Activated naive CD4-positive, alpha-beta T cell treated with anti-CD3 and anti-CD28 coated beads for 36 hours (primary cell): ENCODE data around the gene RABGAP1L. TPM values are rescaled to one million over a fixed set of nuclear protein-coding genes. Genes with fewer than 3 reads are reported as not detected.
"Not testable (repeated sequence)": the region's sequence is repeated elsewhere in the genome, so short reads cannot be mapped to it uniquely, and the experiment has no call there.

Experiments
- CTCF ChIA-PET: fragments of 350-600 bp; sonication (Branson Sonifier 250); formaldehyde crosslinking; loops from one replicate; lab custom pipeline; 2021; ENCODE audit warnings: antibody characterized with exemption; lab: Charles Lee
- DNase-seq: peaks from one replicate; pipeline ENCODE4 v3.0.0-alpha.2; 2020
- H3K27ac Mint-ChIP-seq: one replicate; pipeline ENCODE4 v1.8.0; 2021; ENCODE audit warnings: mild to moderate bottlenecking, mixed read lengths
- H3K27me3 Mint-ChIP-seq: one replicate; pipeline ENCODE4 v1.8.0; 2021; ENCODE audit warnings: low read depth, mixed read lengths
- H3K36me3 Mint-ChIP-seq: one replicate; pipeline ENCODE4 v1.8.0; 2021; ENCODE audit warnings: low read depth, mixed read lengths
- H3K4me1 Mint-ChIP-seq: one replicate; pipeline ENCODE4 v1.8.0; 2021; ENCODE audit warnings: low read depth, mixed read lengths
- H3K4me3 Mint-ChIP-seq: one replicate; pipeline ENCODE4 v1.8.0; 2021; ENCODE audit warnings: mild to moderate bottlenecking, moderate library complexity, mixed read lengths
- H3K9me3 Mint-ChIP-seq: one replicate; pipeline ENCODE4 v1.8.0; 2021; ENCODE audit warnings: mixed read lengths
- intact Hi-C: fragments of 100-400 bp; cut with micrococcal nuclease; formaldehyde crosslinking; loops from one replicate; pipeline ENCODE4 v1.15.1; 2023
- total RNA-seq, 2 experiments: library from RNA; stranded (reverse); gene quantifications; one replicate each; pipeline ENCODE4 v1.2.3, GENCODE V29; 2021

The RABGAP1L gene
- 10 to 100 TPM; 16.6 TPM for total RNA-seq

DNA sequence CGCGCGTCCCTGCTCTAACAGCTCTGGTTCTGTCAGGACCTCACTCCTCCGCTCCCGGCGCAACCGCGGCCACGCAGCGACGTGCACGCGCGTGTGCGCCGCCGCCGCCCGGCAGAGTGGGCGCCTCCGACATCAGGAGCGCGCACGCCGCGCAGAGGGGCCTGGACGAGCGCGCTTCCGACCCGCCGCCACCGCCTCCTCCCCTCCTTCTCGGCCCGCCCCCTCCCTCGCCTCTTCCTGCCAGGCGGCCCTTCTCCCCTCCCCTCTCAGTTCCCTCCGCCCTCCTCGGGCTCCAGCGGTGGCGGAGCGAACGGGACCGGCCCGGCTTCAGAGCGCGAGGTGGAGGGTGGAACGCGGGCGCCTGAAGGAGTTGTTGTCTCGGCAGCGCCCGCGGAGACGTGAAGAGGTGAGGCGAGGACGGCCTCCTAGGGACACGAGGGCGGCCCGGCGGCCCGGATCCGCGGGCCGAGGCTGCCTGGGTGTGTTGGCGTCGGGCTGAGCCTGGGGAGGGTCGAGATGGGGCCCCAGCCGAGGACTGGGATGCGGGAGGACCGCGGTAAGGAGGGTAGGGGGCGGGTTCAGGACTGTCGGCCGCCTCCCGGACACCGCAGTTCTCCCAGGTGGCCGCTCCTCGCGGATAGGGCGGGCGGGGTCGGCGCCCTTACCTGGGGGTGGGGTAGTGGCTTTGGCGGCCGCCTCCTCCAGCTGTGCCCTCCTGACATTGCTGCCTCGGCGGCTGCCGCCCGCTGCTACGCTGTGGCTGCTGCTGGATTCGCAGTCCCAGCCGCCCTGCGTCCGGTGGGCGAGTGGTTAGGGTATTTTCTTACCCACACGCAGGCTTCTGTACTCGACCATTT, at the start of gene RABGAP1L:
TSS of gene RABGAP1L (plus strand) at position 269 of the 857 bp plus-strand sequence.
- peak; percentile 94 for DNase-seq
- no peaks in the 10 kb centered on the region for H3K36me3 Mint-ChIP-seq
- H3K27me3 Mint-ChIP-seq = no peaks in the 10 kb centered on the region
- H3K9me3 Mint-ChIP-seq = no peaks in the 10 kb centered on the region
- H3K4me1 Mint-ChIP-seq = peaks cover 56% of the 10 kb centered on the region
- intact Hi-C loops = loop anchor here (1.0 to 10.0 kb wide), 18 partner anchors 15 to 1627 kb away; partner anchors contain the start of genes CACYBP, CENPL, DARS2 and KIAA0040
- H3K4me3 Mint-ChIP-seq = peak within 1 kb of the TSS; percentile 83
- peak within 1 kb of the TSS; percentile 93 for H3K27ac Mint-ChIP-seq
- CTCF ChIA-PET = no interaction called here

DNA sequence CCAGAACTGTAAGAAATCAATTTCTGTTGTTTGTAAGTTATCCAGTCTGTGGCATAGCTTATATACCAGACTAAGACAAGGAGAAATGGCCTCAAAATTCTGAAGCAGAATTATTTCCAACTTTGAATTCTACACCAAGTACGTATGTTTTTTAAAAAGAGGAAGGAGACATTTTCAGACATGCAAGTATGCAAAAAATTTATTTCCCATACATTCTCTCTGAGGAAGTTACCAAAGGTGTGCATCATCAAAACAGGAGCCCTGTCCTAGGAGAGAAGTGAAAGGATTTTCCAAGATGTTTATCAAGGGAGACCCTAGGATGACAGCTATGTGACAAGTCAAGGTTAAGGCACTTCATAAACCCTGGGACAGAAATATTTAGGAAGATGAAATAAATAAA, 49.3 kb upstream of the RABGAP1L start:
- intact Hi-C loops = no loop called here
- no peak for DNase-seq
- no peak overlapping the region for H3K4me3 Mint-ChIP-seq
- peaks cover 2% of the 10 kb centered on the region for H3K4me1 Mint-ChIP-seq
- H3K36me3 Mint-ChIP-seq = no peaks in the 10 kb centered on the region
- H3K9me3 Mint-ChIP-seq = no peaks in the 10 kb centered on the region
- no peak overlapping the region for H3K27ac Mint-ChIP-seq
- CTCF ChIA-PET = no interaction called here
- H3K27me3 Mint-ChIP-seq = peaks cover 4% of the 10 kb centered on the region

DNA sequence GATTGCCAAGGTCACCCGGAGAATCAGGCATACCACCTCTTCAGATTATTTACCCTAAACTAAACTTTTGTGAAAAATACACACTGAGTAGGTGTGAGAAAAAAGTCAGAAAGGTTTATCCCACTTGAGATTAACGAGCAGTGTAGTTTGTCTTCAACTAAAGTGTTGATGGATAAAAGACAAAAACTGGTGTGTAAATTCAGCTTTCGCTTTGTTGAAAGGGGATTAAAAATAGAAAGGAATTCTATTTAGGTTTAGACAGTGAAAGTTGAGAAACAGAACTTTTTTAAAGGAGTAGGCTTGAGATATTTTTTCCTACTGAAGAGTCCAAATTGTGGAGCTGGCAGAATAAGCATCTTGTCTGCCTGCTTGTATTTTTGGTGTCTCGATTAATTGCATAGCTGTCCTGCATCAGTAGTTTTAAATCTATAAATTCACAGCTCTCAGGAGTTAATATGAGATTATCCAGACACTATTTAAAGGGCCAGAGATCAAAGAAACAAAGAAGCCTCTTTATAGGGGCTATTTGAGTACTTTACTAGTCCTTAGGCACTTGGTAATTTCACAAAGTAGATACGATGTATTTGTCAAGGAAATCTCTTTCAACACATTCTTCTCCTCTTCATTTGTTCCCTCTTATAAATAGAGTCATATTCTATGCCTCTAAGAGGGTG, 46.7 kb upstream of the RABGAP1L start:
- intact Hi-C loops = no loop called here
- no peak for DNase-seq
- peaks cover 2% of the 10 kb centered on the region for H3K4me1 Mint-ChIP-seq
- peaks cover 4% of the 10 kb centered on the region for H3K27me3 Mint-ChIP-seq
- H3K27ac Mint-ChIP-seq = no peak overlapping the region
- H3K9me3 Mint-ChIP-seq = no peaks in the 10 kb centered on the region
- CTCF ChIA-PET = interaction anchor here (1.6 kb wide), 2 partner anchors 8 to 9 kb away, joined by 3 to 5 read pairs; no protein-coding TSS in a partner anchor
- no peaks in the 10 kb centered on the region for H3K36me3 Mint-ChIP-seq
- no peak overlapping the region for H3K4me3 Mint-ChIP-seq

DNA sequence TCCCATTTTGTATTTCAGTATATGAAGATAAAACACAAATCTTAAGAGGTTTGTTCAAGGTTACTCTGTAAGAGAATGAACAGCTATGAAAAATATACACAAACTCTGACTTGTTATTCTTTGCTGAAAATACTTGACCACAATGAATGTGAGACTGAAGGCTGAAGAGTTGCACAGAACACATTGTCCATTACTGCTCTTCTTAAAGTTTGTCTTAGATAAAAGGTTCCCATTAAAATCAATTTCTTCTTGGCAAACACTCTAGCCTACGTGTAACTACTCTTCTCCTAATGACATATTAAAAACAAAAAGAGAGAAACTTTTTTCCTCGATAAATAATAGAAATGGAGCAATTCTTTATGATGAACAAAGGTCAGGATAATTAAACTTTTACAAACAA, 45.2 kb upstream of the RABGAP1L start:
- Mint-ChIP-seq H3K27me3 (no peaks in the 10 kb centered on the region), H3K27ac (no peak overlapping the region), H3K4me1 (peaks cover 2% of the 10 kb centered on the region), H3K4me3 (no peak overlapping the region), H3K36me3 (no peaks in the 10 kb centered on the region), H3K9me3 (no peaks in the 10 kb centered on the region)
- DNase-seq = no peak
- CTCF ChIA-PET = interaction anchor here (0.7 to 1.6 kb wide), 5 partner anchors 7 to 153 kb away, joined by 3 to 5 read pairs (median 3); no protein-coding TSS in a partner anchor
- intact Hi-C loops = no loop called here

DNA sequence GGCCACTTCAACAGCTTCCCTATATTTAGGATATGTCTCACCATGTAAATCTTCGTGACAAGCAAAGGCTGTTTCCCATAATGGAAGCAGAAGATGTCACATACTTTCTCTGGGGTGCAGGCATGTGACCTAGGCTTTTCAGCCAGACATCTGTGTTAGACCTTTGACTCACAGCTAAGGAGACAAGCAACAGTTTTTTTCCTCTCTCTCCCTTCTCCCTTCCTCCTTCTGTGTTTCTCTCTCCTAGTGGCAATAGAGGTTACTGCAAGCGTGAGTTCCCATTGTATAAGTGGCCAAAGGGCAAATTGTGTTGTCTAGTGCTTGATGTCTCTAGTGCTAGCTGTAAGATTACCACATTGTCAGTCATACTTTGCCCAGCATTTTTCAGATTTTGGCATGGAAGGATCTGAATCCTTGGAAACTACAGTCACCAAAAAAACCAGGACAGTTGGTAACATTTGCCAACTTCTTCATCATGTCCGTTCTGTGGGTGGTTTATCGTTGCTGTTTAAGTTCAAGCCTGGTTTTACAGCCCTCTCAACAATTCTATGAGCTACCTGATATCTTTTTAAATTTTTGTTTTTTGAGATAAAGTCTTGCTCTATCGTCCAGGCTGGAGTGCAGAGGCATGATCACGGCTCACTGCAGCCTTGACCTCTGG, 44.4 kb upstream of the RABGAP1L start:
- DNase-seq = peak; percentile 26
- Mint-ChIP-seq H3K9me3 (no peaks in the 10 kb centered on the region), H3K36me3 (no peaks in the 10 kb centered on the region), H3K4me1 (peaks cover 2% of the 10 kb centered on the region), H3K27me3 (no peaks in the 10 kb centered on the region), H3K4me3 (no peak overlapping the region), H3K27ac (no peak overlapping the region)
- intact Hi-C loops = no loop called here
- CTCF ChIA-PET = interaction anchor here (0.7 to 1.4 kb wide), 4 partner anchors 8 to 921 kb away, joined by 3 to 4 read pairs (median 3); no protein-coding TSS in a partner anchor

DNA sequence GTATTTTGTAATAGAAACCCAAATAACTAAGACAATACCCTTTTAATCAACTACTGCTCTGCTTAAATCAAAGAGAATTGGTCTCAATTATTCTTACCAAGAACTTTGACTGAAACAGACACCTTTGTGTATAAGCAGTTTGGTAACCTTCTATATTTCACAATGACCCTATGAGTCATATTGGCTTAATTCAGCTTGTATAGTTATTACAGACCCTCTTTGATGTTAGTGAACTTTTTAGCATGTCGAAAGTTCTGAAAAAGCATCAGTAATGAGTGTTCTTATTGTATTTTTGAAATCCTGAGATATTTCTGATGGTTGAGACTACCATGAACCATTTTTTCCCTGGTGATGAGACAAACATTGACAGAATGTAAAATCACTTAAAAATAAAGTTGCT, 43.3 kb upstream of the RABGAP1L start:
- CTCF ChIA-PET = interaction anchor here (0.6 to 0.7 kb wide), 2 partner anchors 26 to 96 kb away, joined by 3 read pairs; no protein-coding TSS in a partner anchor
- Mint-ChIP-seq H3K9me3 (no peaks in the 10 kb centered on the region), H3K4me3 (no peak overlapping the region), H3K36me3 (peaks cover under 1% of the 10 kb centered on the region), H3K4me1 (peaks cover 2% of the 10 kb centered on the region), H3K27me3 (no peaks in the 10 kb centered on the region), H3K27ac (no peak overlapping the region)
- intact Hi-C loops = no loop called here
- DNase-seq = no peak

DNA sequence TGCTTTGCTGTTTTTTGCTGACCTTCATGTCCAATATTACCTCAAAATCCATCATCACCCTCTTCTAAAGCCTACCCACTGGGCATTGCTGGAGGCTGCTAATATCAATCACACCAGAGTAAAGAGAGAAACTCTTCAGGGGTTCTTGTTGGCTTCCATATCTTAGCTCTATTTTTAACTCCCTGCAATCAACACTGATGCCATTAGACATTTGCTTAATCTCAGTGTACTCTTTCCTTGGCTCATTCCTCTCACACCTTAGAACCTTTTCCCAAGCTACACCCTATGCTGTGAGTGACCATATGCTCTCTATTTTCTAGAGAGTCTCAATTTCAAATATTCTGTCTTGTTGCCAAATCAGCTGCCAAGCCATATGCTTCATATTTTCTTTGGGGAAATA, 40.6 kb upstream of the RABGAP1L start:
- Mint-ChIP-seq H3K9me3 (peaks cover 5% of the 10 kb centered on the region), H3K36me3 (peaks cover 2% of the 10 kb centered on the region), H3K4me1 (no peaks in the 10 kb centered on the region), H3K27me3 (no peaks in the 10 kb centered on the region), H3K4me3 (no peak overlapping the region), H3K27ac (no peak overlapping the region)
- CTCF ChIA-PET = interaction anchor here (0.8 kb wide), 1 partner anchor 15 kb away, joined by 3 read pairs; no protein-coding TSS in a partner anchor
- no peak for DNase-seq
- intact Hi-C loops = no loop called here

DNA sequence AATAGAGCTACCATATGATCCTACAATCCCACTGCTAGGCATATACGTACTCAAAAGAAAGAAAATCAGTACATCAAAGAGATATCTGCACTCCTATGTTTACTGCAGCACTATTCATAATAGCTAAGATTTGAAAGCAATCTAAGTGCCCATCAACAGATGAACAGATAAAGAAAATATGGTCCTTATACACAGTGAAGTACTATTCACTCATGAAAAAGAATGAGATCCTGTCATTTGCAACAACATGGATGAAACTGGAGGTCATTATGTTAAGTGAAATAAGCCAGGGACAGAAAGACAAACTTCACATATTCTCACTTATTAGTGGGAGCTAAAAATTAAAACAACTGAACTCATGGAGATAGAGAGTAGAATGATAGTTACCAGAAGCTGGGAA, 37.0 kb upstream of the RABGAP1L start:
- H3K27ac Mint-ChIP-seq, H3K27me3 Mint-ChIP-seq, intact Hi-C loops, H3K4me1 Mint-ChIP-seq, H3K4me3 Mint-ChIP-seq, H3K36me3 Mint-ChIP-seq, DNase-seq: not testable (repeated sequence)
- peaks cover 13% of the 10 kb centered on the region for H3K9me3 Mint-ChIP-seq
- CTCF ChIA-PET = interaction anchor here (0.6 kb wide), 2 partner anchors 31 to 141 kb away, joined by 3 to 6 read pairs; no protein-coding TSS in a partner anchor

DNA sequence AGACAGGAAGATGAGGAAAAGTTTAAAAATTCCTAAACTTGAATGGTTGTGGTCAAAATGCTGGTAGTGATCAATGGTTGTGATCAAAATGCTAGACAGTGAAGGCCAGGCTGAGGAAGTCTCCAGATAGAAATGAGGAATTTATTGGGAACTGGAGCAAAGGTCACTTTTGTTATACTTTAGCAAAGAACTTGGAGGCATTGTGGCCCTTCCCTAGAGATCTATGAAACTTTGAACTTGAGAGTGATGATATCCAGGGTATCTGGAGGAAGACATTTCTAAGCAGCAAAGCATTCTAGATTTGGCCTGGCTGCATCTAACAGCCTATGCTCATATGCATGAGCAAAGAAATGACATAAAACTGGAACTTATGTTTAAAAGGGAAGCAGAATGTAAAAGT, 35.5 kb upstream of the RABGAP1L start:
- intact Hi-C loops = no loop called here
- no peak for DNase-seq
- CTCF ChIA-PET = no interaction called here
- Mint-ChIP-seq H3K4me1 (no peaks in the 10 kb centered on the region), H3K27me3 (no peaks in the 10 kb centered on the region), H3K27ac (no peak overlapping the region), H3K36me3 (peaks cover 2% of the 10 kb centered on the region), H3K4me3 (no peak overlapping the region), H3K9me3 (peaks cover 13% of the 10 kb centered on the region)

DNA sequence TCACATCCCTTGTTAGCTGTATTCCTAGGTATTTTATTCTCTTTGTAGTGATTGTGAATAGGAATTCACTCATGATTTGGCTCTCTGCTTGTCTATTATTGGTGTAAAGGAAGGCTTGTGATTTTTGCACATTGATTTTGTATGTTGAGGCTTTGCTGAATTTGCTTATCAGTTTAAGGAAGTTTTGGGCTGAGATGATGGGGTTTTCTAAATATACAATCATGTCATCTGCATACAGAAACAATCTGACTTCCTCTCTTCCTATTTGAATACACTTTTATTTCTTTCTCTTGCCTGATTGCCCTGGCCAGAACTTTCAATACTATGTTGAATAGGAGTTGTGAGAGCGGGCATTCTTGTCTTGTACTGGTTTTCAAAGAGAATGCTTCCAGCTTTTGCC, 32.1 kb upstream of the RABGAP1L start:
- intact Hi-C loops, H3K4me1 Mint-ChIP-seq, H3K36me3 Mint-ChIP-seq, CTCF ChIA-PET, H3K27me3 Mint-ChIP-seq, H3K27ac Mint-ChIP-seq, DNase-seq, H3K4me3 Mint-ChIP-seq: not testable (repeated sequence)
- peaks cover 18% of the 10 kb centered on the region for H3K9me3 Mint-ChIP-seq

DNA sequence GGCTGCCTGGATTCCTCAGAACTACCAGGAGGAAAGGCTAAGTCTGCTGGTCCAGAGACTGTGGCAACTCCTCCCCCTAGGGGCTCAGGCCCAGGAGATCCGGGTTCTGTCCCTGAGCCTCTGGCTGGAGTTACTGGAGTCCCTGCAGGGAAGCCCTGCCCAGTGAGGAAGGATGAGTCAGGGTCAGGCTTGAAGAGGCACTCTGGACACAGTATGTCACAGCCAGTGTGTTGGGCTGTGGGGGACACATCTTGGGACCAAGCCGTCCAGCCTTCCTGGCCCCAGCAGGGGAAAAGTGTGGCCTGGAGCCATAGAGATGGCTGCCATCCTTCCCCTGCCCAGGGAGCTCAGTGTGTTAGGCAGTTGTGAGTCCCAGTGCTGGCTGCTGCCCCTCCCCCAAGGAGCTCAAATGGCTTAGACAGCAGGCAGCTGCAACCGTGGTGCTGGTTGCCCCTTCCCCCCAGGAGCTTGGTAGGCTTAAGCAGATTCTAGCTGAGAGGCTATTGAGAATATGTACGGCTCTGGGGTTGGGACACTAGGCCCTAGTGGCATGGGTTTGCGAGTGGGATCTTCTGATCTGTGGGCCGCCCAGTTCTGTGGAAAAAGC, 28.2 kb upstream of the RABGAP1L start:
- H3K9me3 Mint-ChIP-seq = peaks cover 5% of the 10 kb centered on the region
- peaks cover 3% of the 10 kb centered on the region for H3K36me3 Mint-ChIP-seq
- H3K4me1 Mint-ChIP-seq = no peaks in the 10 kb centered on the region
- intact Hi-C loops = no loop called here
- CTCF ChIA-PET = no interaction called here
- no peak overlapping the region for H3K4me3 Mint-ChIP-seq
- DNase-seq = no peak
- H3K27me3 Mint-ChIP-seq = no peaks in the 10 kb centered on the region
- H3K27ac Mint-ChIP-seq = no peak overlapping the region
